CD14-positive monocyte (primary cell): ENCODE measurements around the gene CELF2. TPM values are rescaled to one million over a fixed set of nuclear protein-coding genes. Genes with fewer than 3 reads are reported as not detected.

Experiments
- DNase-seq, 3 donors: peaks; one replicate each; pipeline ENCODE4 v3.0.0-alpha.2; 2011 to 2022
- H2AFZ ChIP-seq: 2 replicates; pipeline ENCODE4 v1.6.0; 2012; ENCODE audit warnings: mild to moderate bottlenecking, low read depth, low read length, inconsistent platforms; ENCODE audit not compliant: insufficient read depth, poor library complexity, severe bottlenecking
- H3K27ac ChIP-seq, 2 donors: 1 replicate in 1 of 2; 2 replicates in 1 of 2; pipeline ENCODE4 v1.5.1; 2012 to 2013; ENCODE audit warnings: low read length in 2 of 2, control low read depth in 1 of 2, inconsistent platforms in 1 of 2, low read depth in 1 of 2, mild to moderate bottlenecking in 1 of 2
- H3K27me3 ChIP-seq, 2 donors: one replicate each; pipeline versions ENCODE4 v1.6.0 to v1.6.1; 2011 to 2013; ENCODE audit warnings: low read length in 2 of 2; ENCODE audit not compliant: control insufficient read depth in 2 of 2, insufficient read depth in 2 of 2
- H3K36me3 ChIP-seq, 2 donors: replicated peaks in 1 of 2; 1 replicate in 1 of 2; 2 replicates in 1 of 2; pipeline versions ENCODE4 v1.5.1 to v1.6.1; 2012 to 2013; ENCODE audit warnings: low read length in 2 of 2, control low read depth in 1 of 2, inconsistent platforms in 1 of 2, mild to moderate bottlenecking in 1 of 2; ENCODE audit not compliant: insufficient read depth in 2 of 2, control insufficient read depth in 1 of 2
- H3K4me1 ChIP-seq, 2 donors: 1 replicate in 1 of 2; 2 replicates in 1 of 2; pipeline versions ENCODE4 v1.5.1 to v1.6.1; 2012 to 2013; ENCODE audit warnings: low read length in 2 of 2, control low read depth in 1 of 2, inconsistent platforms in 1 of 2, mild to moderate bottlenecking in 1 of 2, moderate library complexity in 1 of 2; ENCODE audit not compliant: insufficient read depth in 2 of 2, control insufficient read depth in 1 of 2
- H3K4me2 ChIP-seq: replicated peaks from 2 replicates; pipeline ENCODE3; 2012; ENCODE audit warnings: low read length, moderate library complexity, mild to moderate bottlenecking; ENCODE audit not compliant: poor library complexity, severe bottlenecking; ENCODE audit errors: extremely low read depth
- H3K4me3 ChIP-seq, 3 experiments: fragments of 200-600 bp in 1 of 3; sonication (generic) in 1 of 3; replicated peaks in 1 of 3; 1 replicate in 2 of 3; 2 replicates in 1 of 3; pipeline ENCODE4 v1.5.1; 2011 to 2013; ENCODE audit warnings: low read length in 3 of 3, mild to moderate bottlenecking in 3 of 3, control low read depth in 2 of 3, low read depth in 2 of 3, inconsistent platforms in 1 of 3, moderate library complexity in 1 of 3
- H3K79me2 ChIP-seq: 2 replicates; pipeline ENCODE4 v1.6.0; 2012; ENCODE audit warnings: mild to moderate bottlenecking, control low read depth, inconsistent platforms, low read length, moderate library complexity; ENCODE audit not compliant: insufficient read depth
- H3K9ac ChIP-seq: 2 replicates; pipeline ENCODE4 v1.6.0; 2017; ENCODE audit warnings: low read length, mild to moderate bottlenecking; ENCODE audit not compliant: insufficient read depth, poor library complexity, severe bottlenecking
- H3K9me3 ChIP-seq, 2 donors: replicated peaks in 1 of 2; 1 replicate in 1 of 2; 2 replicates in 1 of 2; pipeline versions ENCODE4 v1.5.1 to v1.6.1; 2012 to 2013; ENCODE audit warnings: low read length in 2 of 2, control low read depth in 1 of 2; ENCODE audit not compliant: control insufficient read depth in 1 of 2, insufficient read depth in 1 of 2
- H4K20me1 ChIP-seq: 2 replicates; pipeline ENCODE4 v1.6.0; 2012; ENCODE audit warnings: mild to moderate bottlenecking, low read length, control low read depth, moderate library complexity; ENCODE audit not compliant: insufficient read depth
- H3K27ac Mint-ChIP-seq, 7 donors: one replicate each; pipeline ENCODE4 v1.8.0; 2020; ENCODE audit warnings: mild to moderate bottlenecking in 7 of 7, mixed read lengths in 7 of 7, moderate library complexity in 6 of 7, inconsistent platforms in 2 of 7
- H3K27me3 Mint-ChIP-seq, 3 donors: one replicate each; pipeline ENCODE4 v1.8.0; 2021 to 2022; ENCODE audit warnings: low read depth in 3 of 3, mild to moderate bottlenecking in 3 of 3, mixed read lengths in 3 of 3, moderate library complexity in 3 of 3, inconsistent platforms in 1 of 3
- H3K36me3 Mint-ChIP-seq, 2 donors: one replicate each; pipeline ENCODE4 v1.8.0; 2020; ENCODE audit warnings: mixed read lengths in 2 of 2, inconsistent platforms in 1 of 2, mild to moderate bottlenecking in 1 of 2
- H3K4me1 Mint-ChIP-seq: one replicate; pipeline ENCODE4 v1.8.0; 2020; ENCODE audit warnings: mild to moderate bottlenecking, mixed read lengths
- H3K4me3 Mint-ChIP-seq, 2 donors: one replicate each; pipeline ENCODE4 v1.8.0; 2020; ENCODE audit warnings: mild to moderate bottlenecking in 2 of 2, mixed read lengths in 2 of 2, moderate library complexity in 1 of 2
- H3K9me3 Mint-ChIP-seq, 7 donors: one replicate each; pipeline ENCODE4 v1.8.0; 2020 to 2022; ENCODE audit warnings: mixed read lengths in 7 of 7, mild to moderate bottlenecking in 6 of 7, moderate library complexity in 6 of 7, inconsistent platforms in 2 of 7
- WGBS: methylation state at CpG from one replicate; pipeline ENCODE4 v1.1.5; 2013; ENCODE audit warnings: missing lambda C conversion rate; ENCODE audit not compliant: insufficient coverage; 5-methylcytosine and 5-hydroxymethylcytosine counted together
- intact Hi-C, 2 donors: fragments of 100-400 bp; cut with micrococcal nuclease; formaldehyde crosslinking; loops; one replicate each; pipeline versions ENCODE4 v1.15.0 to v1.15.1; 2023
- polyA plus RNA-seq, 3 donors: library from polyadenylated mRNA; depleted of rRNA in 1 of 3; unstranded in 2 of 3; stranded (reverse) in 1 of 3; fragments of 300-500 nt in 2 of 3; fragments of >200 nt in 1 of 3; fragmentation: Illumina TruSeq in 2 of 3; gene quantifications; 1 replicate in 2 of 3; 2 replicates in 1 of 3; pipeline ENCODE4 v1.2.3, GENCODE V29; 2012 to 2021
- TF ChIP-seq, protein P1 (sequence below): fragments of 200-600 bp; IDR thresholded peaks from one replicate; pipeline ENCODE4 v1.8.0; 2022; ENCODE audit warnings: antibody characterized with exemption, mild to moderate bottlenecking

Gene CELF2
- polyA plus RNA-seq, 3 donors: 53.5 to 93.3 (median 80.5) TPM

DNA sequence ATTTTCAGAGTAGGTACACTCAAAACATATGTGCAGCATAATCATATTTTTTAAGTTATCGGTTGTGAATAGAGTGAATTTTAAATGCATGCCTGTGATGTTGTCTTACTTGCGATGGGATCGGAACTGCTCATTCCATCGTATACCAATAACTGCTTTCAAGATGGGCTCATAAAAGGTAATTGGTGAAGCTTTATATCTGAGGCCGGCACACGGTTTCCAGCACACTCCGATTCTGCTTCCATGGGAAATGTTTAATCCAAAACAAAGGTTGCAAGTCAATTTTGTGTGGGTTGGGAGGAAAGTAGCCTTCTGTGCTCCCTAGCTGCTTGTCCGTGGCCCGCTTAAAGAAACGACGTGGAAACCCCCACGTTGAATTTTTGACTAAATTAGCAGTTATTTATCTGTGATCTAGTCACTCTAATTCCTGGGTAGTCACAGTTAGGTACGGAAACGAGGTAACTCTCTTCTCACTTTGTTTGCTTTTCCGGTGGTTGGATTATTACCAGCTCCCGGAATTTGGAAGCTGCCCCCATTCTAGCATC, 10.1 kb upstream of the CELF2 start:
- H3K27ac Mint-ChIP-seq: no peak overlapping the region
- H3K79me2 ChIP-seq: no peaks in the 10 kb centered on the region
- peaks cover 0 to 3% (median 0%) of the 10 kb centered on the region in 7 donors for H3K9me3 Mint-ChIP-seq
- no peak overlapping the region for H3K4me3 ChIP-seq
- no peak overlapping the region for H3K4me2 ChIP-seq
- peaks cover 7 to 31% (median 27%) of the 10 kb centered on the region in 3 donors for H3K27me3 Mint-ChIP-seq
- DNase-seq: no peak
- 94% methylated on average over 7 of the region's 16 CpGs for WGBS
- no peak overlapping the region for H3K9ac ChIP-seq
- H2AFZ ChIP-seq: no peak overlapping the region
- TF ChIP-seq, protein P1, sequence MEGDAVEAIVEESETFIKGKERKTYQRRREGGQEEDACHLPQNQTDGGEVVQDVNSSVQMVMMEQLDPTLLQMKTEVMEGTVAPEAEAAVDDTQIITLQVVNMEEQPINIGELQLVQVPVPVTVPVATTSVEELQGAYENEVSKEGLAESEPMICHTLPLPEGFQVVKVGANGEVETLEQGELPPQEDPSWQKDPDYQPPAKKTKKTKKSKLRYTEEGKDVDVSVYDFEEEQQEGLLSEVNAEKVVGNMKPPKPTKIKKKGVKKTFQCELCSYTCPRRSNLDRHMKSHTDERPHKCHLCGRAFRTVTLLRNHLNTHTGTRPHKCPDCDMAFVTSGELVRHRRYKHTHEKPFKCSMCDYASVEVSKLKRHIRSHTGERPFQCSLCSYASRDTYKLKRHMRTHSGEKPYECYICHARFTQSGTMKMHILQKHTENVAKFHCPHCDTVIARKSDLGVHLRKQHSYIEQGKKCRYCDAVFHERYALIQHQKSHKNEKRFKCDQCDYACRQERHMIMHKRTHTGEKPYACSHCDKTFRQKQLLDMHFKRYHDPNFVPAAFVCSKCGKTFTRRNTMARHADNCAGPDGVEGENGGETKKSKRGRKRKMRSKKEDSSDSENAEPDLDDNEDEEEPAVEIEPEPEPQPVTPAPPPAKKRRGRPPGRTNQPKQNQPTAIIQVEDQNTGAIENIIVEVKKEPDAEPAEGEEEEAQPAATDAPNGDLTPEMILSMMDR: no peak
- peaks cover 12% of the 10 kb centered on the region in 2 donors for H3K27me3 ChIP-seq
- no peaks in the 10 kb centered on the region for H3K4me1 ChIP-seq
- H3K36me3 ChIP-seq: no peaks in the 10 kb centered on the region
- intact Hi-C loops: no loop called here
- no peaks in the 10 kb centered on the region for H3K9me3 ChIP-seq
- no peak overlapping the region for H3K4me3 Mint-ChIP-seq
- no peaks in the 10 kb centered on the region for H3K36me3 Mint-ChIP-seq
- no peak overlapping the region for H3K27ac ChIP-seq
- peaks cover under 1% of the 10 kb centered on the region for H3K4me1 Mint-ChIP-seq
- H4K20me1 ChIP-seq: no peaks in the 10 kb centered on the region

DNA sequence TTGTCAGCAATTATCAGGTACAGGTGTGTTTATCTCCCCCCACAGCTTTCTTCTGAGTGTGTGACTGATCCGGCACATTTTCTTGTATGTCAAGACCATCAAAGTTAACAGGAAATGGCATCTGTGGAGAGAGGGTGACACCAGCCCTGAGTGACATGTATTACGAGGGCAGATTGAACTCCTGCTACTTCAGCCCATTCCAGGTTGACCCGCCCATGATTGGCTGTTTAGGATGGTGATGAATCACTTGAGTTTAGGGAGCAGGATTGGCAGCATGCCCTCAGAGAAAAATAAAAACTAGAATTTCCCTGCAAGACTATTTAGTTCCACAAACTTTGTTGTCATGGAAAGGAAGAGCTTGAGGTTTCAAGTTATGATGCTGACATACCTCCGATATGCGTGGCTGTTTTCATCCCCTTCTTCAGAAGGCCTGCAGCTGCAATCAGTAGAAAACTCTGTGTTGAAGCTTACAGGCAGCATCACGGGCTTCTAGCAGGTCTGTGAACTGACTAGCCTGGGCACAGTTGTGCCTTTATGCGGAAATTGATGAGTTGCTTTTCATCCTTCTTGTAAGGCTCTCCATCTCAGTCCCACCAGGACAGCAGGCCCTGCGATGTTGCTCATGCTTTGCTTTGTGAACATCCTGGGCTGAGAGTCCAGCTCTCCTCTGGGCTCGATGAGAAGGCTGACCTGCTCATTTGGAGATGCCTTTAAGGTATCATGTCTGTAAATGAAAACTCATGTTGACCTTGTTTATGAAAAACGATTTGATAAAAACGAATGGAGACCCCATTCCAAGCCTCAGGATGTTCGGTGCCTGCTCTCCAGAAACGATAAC, 8.0 kb upstream of the CELF2 start:
- H3K27me3 Mint-ChIP-seq: peaks cover 18 to 40% (median 32%) of the 10 kb centered on the region in 3 donors
- no peaks in the 10 kb centered on the region for H3K36me3 Mint-ChIP-seq
- WGBS: 89% methylated on average over 6 of the region's 13 CpGs
- DNase-seq: no peak
- H3K9me3 Mint-ChIP-seq: peaks cover 0 to 3% (median 0%) of the 10 kb centered on the region in 7 donors
- no peak overlapping the region for H3K4me3 Mint-ChIP-seq
- H3K4me1 ChIP-seq: no peaks in the 10 kb centered on the region
- peak overlapping the region in 2 of 7 donors; percentile 8 to 18 for H3K27ac Mint-ChIP-seq
- no peaks in the 10 kb centered on the region for H3K9me3 ChIP-seq
- peaks cover 8% of the 10 kb centered on the region for H3K4me1 Mint-ChIP-seq
- no peak overlapping the region for H3K4me3 ChIP-seq
- no peak overlapping the region for H3K4me2 ChIP-seq
- no peaks in the 10 kb centered on the region for H3K36me3 ChIP-seq
- peaks cover 24 to 28% of the 10 kb centered on the region in 2 donors for H3K27me3 ChIP-seq
- H3K9ac ChIP-seq: no peak overlapping the region
- no peaks in the 10 kb centered on the region for H4K20me1 ChIP-seq
- no peak overlapping the region for H2AFZ ChIP-seq
- no peak overlapping the region for H3K27ac ChIP-seq
- intact Hi-C loops: no loop called here
- TF ChIP-seq, protein P1: no peak
- no peaks in the 10 kb centered on the region for H3K79me2 ChIP-seq
